Measurements from ENCODE around the gene GCSAM.

Gene GCSAM

GRCh38 chr3:112129925-112130637 is 3.0 kb downstream of the GCSAM start:
- DNase-seq (ENCODE audit: low read depth in 2 of 2, low spot score in 1 of 2), result no peak

DNA sequence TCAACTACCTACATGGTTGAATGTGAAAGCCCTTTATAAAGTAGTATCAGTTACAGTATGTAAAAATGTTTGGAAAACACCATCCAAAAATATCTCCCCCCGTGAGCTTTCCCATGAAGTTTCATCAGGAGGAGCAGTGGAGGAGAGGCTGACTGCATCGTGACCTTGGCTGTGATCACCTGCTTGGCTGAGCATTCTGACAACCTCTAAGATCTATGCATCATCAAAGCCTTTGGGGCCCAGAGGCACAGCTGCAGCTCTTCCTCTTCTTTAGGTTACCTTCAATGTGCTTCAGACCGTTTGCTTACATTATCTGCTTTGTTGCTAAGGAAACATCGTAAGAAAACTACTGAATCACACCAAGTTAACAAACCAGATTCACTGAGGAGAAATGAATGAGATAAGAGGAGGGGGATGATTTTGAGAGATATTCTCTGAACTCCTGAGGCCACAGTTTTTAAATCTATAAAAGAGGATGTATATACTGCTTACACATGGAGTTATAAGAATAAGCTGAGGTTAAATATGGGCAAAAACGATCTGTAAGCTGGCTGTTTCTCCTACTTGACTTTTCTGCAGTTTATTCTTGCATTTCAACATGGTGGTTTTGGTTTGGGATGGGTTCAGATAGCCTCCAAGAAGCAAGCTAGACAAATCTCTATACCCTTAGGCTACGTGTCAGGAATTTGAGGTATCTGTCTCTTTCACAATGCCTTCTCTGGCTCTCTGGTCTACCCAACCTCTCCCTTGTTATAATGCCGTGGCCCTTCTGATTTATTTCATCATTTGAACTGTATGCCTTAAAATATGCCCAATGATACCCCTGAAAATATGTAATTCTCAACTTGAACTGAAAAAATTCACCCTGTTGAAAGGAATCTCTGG is 4.0 kb downstream of the GCSAM start:
- DNase-seq (ENCODE audit: low read depth in 2 of 2, low spot score in 1 of 2), result peak in 1 of 2 donors; percentile 18

DNA sequence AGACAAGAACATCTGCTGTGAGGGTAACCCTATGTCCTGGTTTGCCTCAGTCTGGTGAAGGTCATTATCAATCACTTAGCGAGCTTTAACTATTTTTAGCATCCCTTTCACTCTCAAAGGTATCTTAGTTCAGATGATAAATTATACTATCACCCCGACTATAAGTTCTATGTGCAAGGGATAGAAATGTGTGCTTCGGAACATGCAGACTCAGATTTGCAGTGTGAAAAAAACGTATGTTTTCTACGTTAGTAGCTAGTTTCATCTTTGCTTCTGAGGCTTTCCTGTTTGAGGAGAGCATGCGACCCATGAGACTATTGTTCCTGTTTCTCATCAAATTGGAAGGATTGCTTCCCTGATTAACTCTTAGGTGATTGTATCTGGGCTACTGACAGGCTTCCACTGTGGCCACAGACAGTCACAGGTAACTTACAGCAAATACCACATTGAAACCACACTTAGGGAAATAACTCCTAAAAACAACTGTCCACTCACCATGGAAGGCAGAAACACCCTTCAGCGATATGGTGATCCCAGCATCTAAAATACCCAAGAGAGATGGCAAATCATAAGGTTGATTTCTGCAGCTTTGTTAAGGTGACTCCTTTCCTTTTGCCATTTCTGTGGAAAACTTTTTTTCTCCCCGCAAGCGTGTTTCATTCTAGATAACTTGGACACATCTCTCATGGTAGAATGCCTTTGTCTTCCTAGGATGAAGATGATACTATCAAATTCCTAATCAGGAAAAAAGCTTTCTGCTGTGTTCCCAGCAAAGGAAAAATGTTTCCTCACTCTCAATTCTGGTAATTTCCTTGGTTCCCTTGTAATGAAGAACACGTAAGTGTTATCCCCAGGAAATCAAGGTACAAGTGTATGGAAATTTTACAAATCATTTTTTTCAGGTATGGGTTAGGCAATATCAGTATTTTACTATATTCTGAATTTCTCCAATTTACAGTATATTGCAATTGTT is 5.2 kb downstream of the GCSAM start:
- DNase-seq (ENCODE audit: low read depth in 2 of 2, low spot score in 1 of 2), result no peak

DNA sequence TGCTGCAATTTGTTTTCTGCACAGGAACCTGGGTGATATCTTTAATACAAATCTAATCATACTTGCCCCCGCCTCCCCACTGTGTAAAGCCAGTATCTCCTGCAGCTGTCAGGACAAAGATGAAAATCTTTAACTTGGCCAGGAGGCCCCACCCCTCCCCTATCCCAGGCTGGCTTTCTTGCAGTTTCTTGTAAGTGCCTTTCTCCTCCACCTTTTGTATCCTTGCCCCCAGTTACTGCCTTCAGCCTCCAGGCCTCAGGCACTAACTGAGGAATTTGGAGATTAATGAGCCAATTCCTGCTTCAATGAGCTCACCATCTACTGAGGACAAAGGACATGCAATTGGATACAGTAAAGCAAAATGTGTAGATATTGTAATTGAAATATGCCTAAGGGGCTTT is 6.5 kb downstream of the GCSAM start:
- DNase-seq (ENCODE audit: low read depth in 2 of 2, low spot score in 1 of 2), result no peak

GRCh38 chr3:112124907-112125607 is 8.0 kb downstream of the GCSAM start:
- no peak for DNase-seq (ENCODE audit: low read depth in 2 of 2, low spot score in 1 of 2)

DNA sequence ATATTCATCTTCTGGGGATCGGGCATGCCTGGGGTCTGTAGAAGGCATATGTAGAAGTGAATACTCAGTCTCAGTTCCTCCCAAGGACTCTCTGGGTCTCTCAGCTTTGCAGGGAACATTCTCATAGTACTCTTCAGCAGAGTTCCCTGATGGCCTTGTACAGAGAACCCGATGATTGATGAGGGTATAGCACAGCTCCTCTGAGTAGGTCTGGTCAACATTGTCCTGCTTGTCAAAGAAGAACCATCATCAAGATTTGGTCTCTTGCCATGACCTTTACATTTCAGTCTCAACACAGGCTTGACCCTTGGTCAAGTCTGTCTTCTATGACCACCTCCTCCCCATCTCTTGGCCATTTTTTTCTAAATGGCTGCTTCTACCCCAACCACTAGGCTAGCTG is 9.5 kb downstream of the GCSAM start:
- no peak for DNase-seq (ENCODE audit: low read depth in 2 of 2, low spot score in 1 of 2)

DNA sequence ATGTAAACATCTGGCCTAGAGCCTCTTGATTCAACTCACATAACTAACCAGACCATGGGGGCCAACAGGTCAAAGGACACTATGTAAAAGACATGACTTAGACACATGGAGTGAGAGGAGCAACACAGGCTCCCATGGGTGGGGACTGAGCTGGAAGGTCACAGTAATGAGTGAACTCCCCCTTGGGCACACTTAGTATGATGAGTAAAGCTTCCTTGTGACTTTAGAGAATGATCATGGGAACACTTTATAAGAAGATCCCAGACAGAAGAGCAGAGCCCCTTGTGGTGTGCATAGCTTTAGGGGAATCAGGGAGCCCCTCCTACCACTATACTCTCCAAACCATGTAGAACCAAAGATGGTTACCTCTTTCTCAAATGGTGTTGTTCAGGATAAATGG is 10.2 kb downstream of the GCSAM start:
- DNase-seq (ENCODE audit: low read depth in 2 of 2, low spot score in 1 of 2), result no peak

DNA sequence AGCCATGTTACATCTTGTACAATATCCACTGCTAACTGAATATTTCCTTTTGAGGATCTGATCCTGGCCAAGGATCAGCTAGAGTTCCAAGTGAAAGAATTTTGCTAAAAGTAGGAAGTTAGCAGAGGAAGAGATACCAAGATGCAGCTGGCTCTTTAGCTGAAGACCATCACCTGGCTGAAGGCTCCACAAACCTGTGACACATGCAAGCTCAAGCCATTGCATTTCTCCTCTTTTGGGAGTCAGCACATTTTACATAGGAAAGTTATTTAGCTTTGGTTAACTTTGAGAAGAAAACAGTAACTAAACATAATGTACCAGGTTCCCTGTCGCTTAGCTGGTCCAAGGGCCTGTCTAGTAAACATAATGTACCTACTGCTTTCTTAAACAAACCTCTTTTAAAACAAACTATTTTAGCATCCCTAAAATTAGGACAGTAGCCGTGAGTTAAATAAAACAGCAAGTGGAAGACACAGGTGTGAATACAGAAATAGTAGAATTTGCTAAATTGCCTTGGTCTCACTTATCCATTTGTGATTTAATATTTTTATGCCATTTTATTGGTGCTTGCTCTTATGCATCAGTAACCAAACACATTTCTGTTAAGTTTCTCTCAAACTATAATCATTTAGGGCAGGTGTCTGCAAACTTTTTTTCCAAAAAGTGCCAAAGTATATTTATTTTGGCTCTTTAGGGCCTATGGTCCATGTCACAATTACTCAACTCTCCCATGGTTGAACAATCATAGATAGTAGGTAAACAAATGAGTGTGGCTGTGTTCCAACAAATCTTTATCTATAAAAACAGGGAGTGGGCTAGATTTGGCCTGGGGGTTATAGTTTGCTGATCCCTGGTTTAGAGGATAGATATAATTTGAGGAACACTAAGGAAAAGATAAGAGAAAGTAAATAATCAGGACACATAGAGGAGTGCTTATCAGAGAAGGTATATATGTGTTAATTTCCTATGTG is 11.2 kb downstream of the GCSAM start:
- no peak for DNase-seq (ENCODE audit: low read depth in 2 of 2, low spot score in 1 of 2)

GRCh38 chr3:112119962-112120836 is 12.8 kb downstream of the GCSAM start:
- DNase-seq (ENCODE audit: low read depth in 2 of 2, low spot score in 1 of 2), result no peak

DNA sequence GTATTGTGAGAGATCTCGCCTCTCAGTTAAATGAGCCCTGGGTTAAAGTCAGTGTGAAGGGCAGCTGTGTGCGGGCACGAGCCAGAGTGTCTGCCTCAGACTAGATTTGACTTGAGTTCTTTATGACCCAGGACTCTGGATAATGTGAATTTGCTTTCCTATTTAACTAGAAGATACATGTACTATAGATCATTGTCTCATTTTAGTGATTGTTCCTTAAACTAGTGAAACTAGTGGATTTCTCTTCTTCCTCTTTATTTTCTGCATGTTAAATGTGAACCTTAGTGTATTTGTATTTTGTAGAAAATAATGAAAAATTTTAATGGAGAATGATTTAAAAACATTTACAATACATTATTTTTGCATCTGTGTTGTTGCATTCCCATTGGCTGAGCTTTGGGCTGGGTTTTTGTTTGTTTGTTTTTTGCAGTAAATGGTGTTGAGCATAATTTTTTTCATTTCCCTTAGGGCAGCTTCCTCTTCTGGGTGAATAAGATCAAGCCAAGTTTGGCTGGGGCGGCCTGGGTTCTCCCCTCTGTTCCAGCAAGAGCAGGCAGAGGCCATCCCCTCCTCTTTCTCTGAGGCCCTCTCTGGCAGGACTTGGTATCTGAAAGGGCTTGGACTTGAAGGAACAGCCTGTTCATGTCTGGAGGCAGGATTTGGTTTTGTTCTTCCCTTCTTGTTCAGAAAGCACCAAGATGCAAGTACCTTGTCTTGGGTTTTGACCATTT is 15.0 kb downstream of the GCSAM start:
- DNase-seq (ENCODE audit: low read depth in 2 of 2, low spot score in 1 of 2), result no peak

DNA sequence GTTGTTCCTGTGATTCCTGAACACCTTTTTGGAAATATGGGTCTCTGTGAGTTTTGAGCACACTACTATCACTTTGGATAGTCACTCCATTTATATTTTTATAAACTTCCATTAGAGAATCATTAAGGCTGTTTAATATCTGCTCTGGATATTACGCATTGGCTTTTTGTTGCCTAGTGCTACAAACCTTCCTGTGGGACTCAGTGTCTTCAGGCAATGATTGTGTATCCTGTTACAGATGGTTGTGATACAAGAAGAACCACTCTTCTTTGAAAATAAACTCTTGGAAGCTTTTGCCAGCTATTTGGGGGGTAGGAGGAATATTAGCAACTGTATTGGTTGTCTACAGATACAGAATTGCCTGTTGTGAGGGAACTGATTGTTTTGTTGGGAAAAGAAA is 15.6 kb downstream of the GCSAM start:
- DNase-seq (ENCODE audit: low read depth in 2 of 2, low spot score in 1 of 2), result no peak

DNA sequence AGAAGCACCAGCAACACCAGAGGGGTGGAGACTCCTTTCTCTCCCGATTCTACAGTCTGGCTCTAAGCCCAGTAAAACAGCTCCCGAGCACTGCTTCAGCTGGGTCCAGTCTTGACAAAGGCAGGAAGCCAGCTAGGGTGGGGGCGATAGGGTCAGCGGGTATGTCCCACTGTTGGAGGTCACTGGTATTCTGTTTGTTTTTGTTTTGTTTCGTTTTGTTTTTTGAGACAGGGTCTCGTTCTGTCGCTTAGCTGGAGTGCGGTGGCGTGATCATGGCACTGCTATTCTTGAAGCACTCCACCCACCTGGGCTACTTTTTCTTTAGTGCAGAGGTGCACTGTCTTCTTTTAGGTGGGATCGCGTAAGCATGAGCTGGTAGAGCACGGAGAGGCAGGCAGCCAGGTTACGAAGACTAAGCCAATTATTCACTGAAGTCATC is 16.3 kb downstream of the GCSAM start:
- DNase-seq (ENCODE audit: low read depth in 2 of 2, low spot score in 1 of 2), result no peak

DNA sequence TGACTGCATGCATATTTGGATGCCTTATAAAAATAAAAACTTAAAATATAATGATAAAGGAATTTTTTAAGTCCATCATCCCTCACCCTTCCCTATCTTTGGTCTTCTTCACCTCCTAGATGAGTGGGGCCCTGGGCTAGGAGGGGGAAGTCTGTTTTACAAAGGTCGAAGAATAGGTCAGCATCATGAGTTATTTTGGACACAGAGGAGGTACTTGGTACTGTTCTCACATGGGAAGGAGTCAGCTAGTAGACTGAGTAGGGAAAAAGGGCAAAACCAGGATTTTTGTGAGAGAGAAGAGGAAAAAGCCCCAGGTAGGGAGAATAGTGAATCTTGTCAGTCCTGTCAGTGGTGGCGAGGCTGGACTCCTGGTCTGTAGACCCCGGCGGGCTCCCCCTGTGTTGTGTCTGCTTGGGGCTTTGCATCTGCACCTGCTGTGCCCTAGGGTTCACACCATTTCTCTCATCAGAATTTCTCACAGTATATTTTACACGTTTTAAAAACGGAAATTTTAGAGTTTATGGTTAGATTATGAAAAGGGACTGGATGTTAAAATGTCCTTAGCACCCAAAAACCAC is 17.2 kb downstream of the GCSAM start:
- DNase-seq (ENCODE audit: low read depth in 2 of 2, low spot score in 1 of 2), result no peak

- DNase-seq (ENCODE audit: low read depth in 2 of 2, low spot score in 1 of 2), result no peak
These were observed 17.8 kb downstream of the GCSAM start for GRCh38 chr3:112115161-112115739.

DNA sequence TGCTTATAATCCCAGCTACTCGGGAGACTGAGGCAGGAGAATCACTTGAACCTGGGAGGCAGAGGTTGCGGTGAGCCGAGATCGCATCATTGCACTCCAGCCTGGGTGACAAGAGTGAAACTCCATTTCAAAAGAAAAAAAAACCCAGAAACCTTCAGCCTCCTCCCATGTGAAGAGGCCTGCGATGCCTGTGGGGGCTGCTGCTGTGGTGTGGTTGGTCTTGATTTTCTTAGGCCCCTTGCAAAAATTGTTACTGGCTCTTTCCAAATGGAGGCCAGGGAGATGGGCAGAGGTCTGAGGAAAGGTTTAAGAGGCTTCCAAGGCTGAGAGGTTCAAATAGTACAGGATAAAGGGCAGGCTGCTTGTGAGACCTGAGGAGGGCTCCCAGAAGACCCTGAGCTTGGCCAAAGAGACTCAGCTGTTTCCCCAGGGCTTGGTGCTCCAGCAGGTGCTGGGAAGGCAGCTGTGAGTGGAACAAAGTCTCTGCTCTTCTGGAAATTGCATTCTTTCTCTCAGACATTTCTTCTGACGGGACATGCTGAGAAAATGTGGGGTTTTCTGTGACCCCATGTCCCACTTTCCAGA is 18.4 kb downstream of the GCSAM start:
- no peak for DNase-seq (ENCODE audit: low read depth in 2 of 2, low spot score in 1 of 2)

DNA sequence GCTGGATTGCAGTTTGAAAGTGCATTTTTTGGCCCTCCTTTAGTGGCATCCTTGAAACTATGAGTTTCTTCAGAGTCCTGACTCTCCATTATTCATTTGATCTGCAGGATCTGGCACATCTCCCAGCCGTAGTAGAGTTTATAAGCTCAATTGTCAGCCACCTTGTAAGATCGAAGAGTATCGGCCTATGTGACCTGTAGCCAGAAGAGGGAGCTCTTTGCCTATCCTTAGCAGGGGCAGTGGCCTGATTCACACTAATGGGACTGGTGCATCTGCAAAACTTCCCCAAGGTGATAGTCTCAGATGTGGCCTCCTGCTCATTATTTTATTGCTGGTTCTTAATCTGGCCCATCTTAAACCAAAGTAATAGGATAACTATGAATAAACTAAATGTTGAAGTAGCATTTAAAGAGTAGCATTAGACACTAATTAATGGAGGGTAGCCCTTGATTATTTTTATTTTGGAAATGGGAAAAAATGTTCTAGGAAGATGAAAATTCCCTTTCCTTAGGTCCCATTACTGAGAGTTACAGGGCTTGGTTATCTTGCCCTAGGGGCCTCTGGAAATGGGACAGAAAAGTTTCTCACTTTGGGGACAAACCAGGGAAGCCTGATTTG is 21.2 kb downstream of the GCSAM start:
- DNase-seq (ENCODE audit: low read depth in 2 of 2, low spot score in 1 of 2), result peak in 1 of 2 donors; percentile 13
